Measurements from ENCODE around the gene MRE11.

MRE11 gene

GRCh38 chr11:94504689-94505293 lies 11.1 kb upstream of the MRE11 start:
- peak; percentile 32 for DNase-seq

GRCh38 chr11:94501522-94501921 lies 7.9 kb upstream of the MRE11 start:
- DNase-seq = no peak

GRCh38 chr11:94500181-94500580 lies 6.5 kb upstream of the MRE11 start:
- DNase-seq = no peak

GRCh38 chr11:94494126-94494680 lies 559 bp upstream of the MRE11 start:
- peak; percentile 60 for DNase-seq

GRCh38 chr11:94486068-94486467 lies 7.6 kb downstream of the MRE11 start:
- no peak for DNase-seq

- DNase-seq = no peak
These were observed 12.3 kb downstream of the MRE11 start for GRCh38 chr11:94481342-94481741.

- no peak for DNase-seq
These were observed 16.0 kb downstream of the MRE11 start for GRCh38 chr11:94477624-94478023.

GRCh38 chr11:94472916-94473799 lies 20.5 kb downstream of the MRE11 start:
- no peak for DNase-seq

- DNase-seq = no peak
These were observed 24.2 kb downstream of the MRE11 start for GRCh38 chr11:94469416-94469815.

GRCh38 chr11:94459576-94459975 lies 34.1 kb downstream of the MRE11 start:
- DNase-seq = no peak

- DNase-seq = no peak
These were observed 36.3 kb downstream of the MRE11 start for GRCh38 chr11:94457118-94458029.

GRCh38 chr11:94455861-94456260 lies 37.8 kb downstream of the MRE11 start:
- no peak for DNase-seq

GRCh38 chr11:94454301-94454700 lies 39.3 kb downstream of the MRE11 start:
- DNase-seq = no peak

GRCh38 chr11:94452988-94453387 lies 40.7 kb downstream of the MRE11 start:
- no peak for DNase-seq

- no peak for DNase-seq
These were observed 43.6 kb downstream of the MRE11 start for GRCh38 chr11:94450048-94450447.

- DNase-seq = peak; percentile 76
These were observed 44.2 kb downstream of the MRE11 start for GRCh38 chr11:94449437-94449836.

GRCh38 chr11:94449029-94449428 lies 44.6 kb downstream of the MRE11 start:
- DNase-seq = no peak

GRCh38 chr11:94447149-94447548 lies 46.5 kb downstream of the MRE11 start:
- no peak for DNase-seq

- DNase-seq = no peak
These were observed 48.0 kb downstream of the MRE11 start for GRCh38 chr11:94445641-94446040.

GRCh38 chr11:94433049-94433448 lies 60.6 kb downstream of the MRE11 start:
- no peak for DNase-seq

GRCh38 chr11:94424662-94425061 lies 69.0 kb downstream of the MRE11 start:
- DNase-seq = peak; percentile 1

- no peak for DNase-seq
These were observed 69.6 kb downstream of the MRE11 start for GRCh38 chr11:94424011-94424410.

GRCh38 chr11:94423507-94423906 lies 70.1 kb downstream of the MRE11 start:
- peak; percentile 34 for DNase-seq

Measured in kidney glomerular epithelial cell (primary cell).